DOHH2 (cell line): ENCODE data around the gene WLS.

ENCODE experiments used
- H3F3A ChIP-seq: fragments of 200-600 bp; sonication (generic), shearing (Covaris generic); 2 replicates; pipeline ENCODE4 v1.6.0; 2016; ENCODE audit warnings: antibody characterized with exemption, mild to moderate bottlenecking; ENCODE audit not compliant: control insufficient read depth, insufficient read depth
- H3K27ac ChIP-seq: fragments of 200-600 bp; sonication (generic); 2 replicates; pipeline ENCODE4 v1.5.1; 2014; ENCODE audit warnings: low read depth, mild to moderate bottlenecking, low read length, moderate library complexity
- H3K27me3 ChIP-seq: fragments of 200-600 bp; sonication (generic); 2 replicates; pipeline ENCODE4 v1.6.1; 2014; ENCODE audit warnings: mild to moderate bottlenecking, low read length, mixed read lengths; ENCODE audit not compliant: control insufficient read depth
- H3K36me3 ChIP-seq: fragments of 200-600 bp; sonication (generic); 2 replicates; pipeline ENCODE4 v1.6.1; 2014; ENCODE audit warnings: mild to moderate bottlenecking, low read length, moderate library complexity, mixed read lengths; ENCODE audit not compliant: control insufficient read depth
- H3K4me1 ChIP-seq: fragments of 200-600 bp; sonication (generic); 2 replicates; pipeline ENCODE4 v1.6.1; 2014; ENCODE audit warnings: mild to moderate bottlenecking, low read length, mixed read lengths; ENCODE audit not compliant: control insufficient read depth
- H3K4me2 ChIP-seq: fragments of 200-600 bp; sonication (generic); 2 replicates; pipeline ENCODE4 v1.6.0; 2014; ENCODE audit warnings: mild to moderate bottlenecking, low read length, moderate library complexity
- H3K4me3 ChIP-seq: fragments of 200-600 bp; sonication (generic); 2 replicates; pipeline ENCODE4 v1.5.1; 2014; ENCODE audit warnings: mild to moderate bottlenecking, low read length, mixed read lengths
- H3K79me2 ChIP-seq: fragments of 200-600 bp; sonication (generic); 2 replicates; pipeline ENCODE4 v1.6.1; 2014; ENCODE audit warnings: mild to moderate bottlenecking, low read length, mixed read lengths; ENCODE audit not compliant: control insufficient read depth
- H3K9me2 ChIP-seq: fragments of 200-600 bp; sonication (generic); replicated peaks from 2 replicates; pipeline ENCODE4 v1.6.1; 2014; ENCODE audit warnings: mild to moderate bottlenecking, low read length, mixed read lengths; ENCODE audit not compliant: control insufficient read depth
- H3K9me3 ChIP-seq: fragments of 200-600 bp; sonication (generic); 2 replicates; pipeline ENCODE4 v1.6.1; 2014; ENCODE audit warnings: antibody characterized with exemption, low read length, mixed read lengths; ENCODE audit not compliant: control insufficient read depth, insufficient read depth
- H4K20me1 ChIP-seq: fragments of 200-600 bp; sonication (generic); 2 replicates; pipeline ENCODE4 v1.6.0; 2014; ENCODE audit warnings: low read depth, mild to moderate bottlenecking, antibody characterized with exemption, low read length, moderate library complexity; ENCODE audit not compliant: control insufficient read depth, insufficient read depth
- EZH2phosphoT487 ChIP-seq: fragments of 200-600 bp; sonication (generic); IDR thresholded peaks from 2 replicates; pipeline ENCODE4 v1.6.1; 2017; ENCODE audit warnings: borderline replicate concordance, mild to moderate bottlenecking, antibody characterized with exemption, low read length, moderate library complexity, mixed read lengths
- TF ChIP-seq, protein P1 (sequence below): fragments of 200-600 bp; sonication (generic); IDR thresholded peaks from one replicate; pipeline ENCODE4 v1.5.1; 2014; ENCODE audit warnings: antibody characterized with exemption, mild to moderate bottlenecking, low read depth, low read length; ENCODE audit not compliant: poor library complexity, severe bottlenecking

Gene WLS

DNA sequence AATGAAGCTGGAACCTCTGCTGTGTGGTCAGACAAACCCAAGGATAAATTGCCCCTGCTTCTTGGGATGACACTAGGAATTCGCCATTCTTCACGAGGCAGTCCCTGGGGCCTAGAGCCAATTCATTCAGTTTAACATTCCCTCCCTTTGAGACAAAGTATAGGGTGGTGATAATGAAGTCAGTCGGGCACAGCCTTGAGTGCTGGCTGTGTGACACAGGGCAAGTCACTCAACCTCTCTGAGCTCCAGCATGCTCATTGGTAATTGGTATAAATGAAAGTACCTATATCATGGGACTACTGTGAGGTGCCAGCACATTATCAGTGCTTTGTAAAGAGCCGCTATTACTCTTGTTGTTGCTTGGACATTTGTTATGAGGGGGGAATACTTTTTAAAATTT lies 117.0 kb downstream of the WLS start:
- no peaks in the 10 kb centered on the region for H3K4me1 ChIP-seq
- no peaks in the 10 kb centered on the region for H3K36me3 ChIP-seq
- no peaks in the 10 kb centered on the region for H3K9me2 ChIP-seq
- no peaks in the 10 kb centered on the region for H3K9me3 ChIP-seq
- no peaks in the 10 kb centered on the region for H4K20me1 ChIP-seq
- no peak for TF ChIP-seq EZH2phosphoT487
- TF ChIP-seq, protein P1, sequence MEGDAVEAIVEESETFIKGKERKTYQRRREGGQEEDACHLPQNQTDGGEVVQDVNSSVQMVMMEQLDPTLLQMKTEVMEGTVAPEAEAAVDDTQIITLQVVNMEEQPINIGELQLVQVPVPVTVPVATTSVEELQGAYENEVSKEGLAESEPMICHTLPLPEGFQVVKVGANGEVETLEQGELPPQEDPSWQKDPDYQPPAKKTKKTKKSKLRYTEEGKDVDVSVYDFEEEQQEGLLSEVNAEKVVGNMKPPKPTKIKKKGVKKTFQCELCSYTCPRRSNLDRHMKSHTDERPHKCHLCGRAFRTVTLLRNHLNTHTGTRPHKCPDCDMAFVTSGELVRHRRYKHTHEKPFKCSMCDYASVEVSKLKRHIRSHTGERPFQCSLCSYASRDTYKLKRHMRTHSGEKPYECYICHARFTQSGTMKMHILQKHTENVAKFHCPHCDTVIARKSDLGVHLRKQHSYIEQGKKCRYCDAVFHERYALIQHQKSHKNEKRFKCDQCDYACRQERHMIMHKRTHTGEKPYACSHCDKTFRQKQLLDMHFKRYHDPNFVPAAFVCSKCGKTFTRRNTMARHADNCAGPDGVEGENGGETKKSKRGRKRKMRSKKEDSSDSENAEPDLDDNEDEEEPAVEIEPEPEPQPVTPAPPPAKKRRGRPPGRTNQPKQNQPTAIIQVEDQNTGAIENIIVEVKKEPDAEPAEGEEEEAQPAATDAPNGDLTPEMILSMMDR: no peak
- no peaks in the 10 kb centered on the region for H3K27me3 ChIP-seq
- H3K27ac ChIP-seq: no peak overlapping the region
- H3K4me2 ChIP-seq: no peak overlapping the region
- H3K79me2 ChIP-seq: no peaks in the 10 kb centered on the region
- H3F3A ChIP-seq: no peaks in the 10 kb centered on the region
- no peak overlapping the region for H3K4me3 ChIP-seq

- Histone ChIP-seq H4K20me1 (no peaks in the 10 kb centered on the region), H3K27ac (no peak overlapping the region), H3K9me3 (no peaks in the 10 kb centered on the region), H3K4me1 (no peaks in the 10 kb centered on the region), H3K4me3 (no peak overlapping the region), H3F3A (no peaks in the 10 kb centered on the region), H3K27me3 (no peaks in the 10 kb centered on the region), H3K79me2 (no peaks in the 10 kb centered on the region), H3K36me3 (no peaks in the 10 kb centered on the region), H3K4me2 (no peak overlapping the region), H3K9me2 (no peaks in the 10 kb centered on the region)
- TF ChIP-seq EZH2phosphoT487: no peak
- TF ChIP-seq, protein P1: no peak
Measured at GRCh38 chr1:68113966-68114365, 118.4 kb downstream of the WLS start.

DNA sequence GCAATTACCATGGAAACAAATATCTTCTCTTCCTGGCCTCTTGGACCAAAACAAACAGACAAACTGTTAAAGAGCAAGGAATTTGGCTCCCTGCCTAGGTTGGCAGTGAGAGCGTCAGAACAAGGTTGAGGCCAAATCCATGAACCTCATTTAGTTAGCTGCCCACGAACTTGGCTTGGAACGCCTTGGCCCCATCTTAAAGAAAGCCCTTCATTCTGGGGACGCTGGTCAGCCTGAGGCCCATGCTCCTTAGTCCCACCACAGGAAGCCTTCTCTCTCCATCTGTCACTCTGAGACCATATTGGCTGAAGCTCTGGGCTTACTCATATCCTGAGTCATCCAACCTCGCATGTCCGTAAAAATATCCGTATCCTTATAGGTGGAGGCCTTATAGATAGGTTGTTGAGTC lies 119.5 kb downstream of the WLS start:
- no peaks in the 10 kb centered on the region for H3F3A ChIP-seq
- H3K9me3 ChIP-seq: no peaks in the 10 kb centered on the region
- no peaks in the 10 kb centered on the region for H3K36me3 ChIP-seq
- no peaks in the 10 kb centered on the region for H3K4me1 ChIP-seq
- H3K79me2 ChIP-seq: no peaks in the 10 kb centered on the region
- H3K4me3 ChIP-seq: no peak overlapping the region
- H4K20me1 ChIP-seq: no peaks in the 10 kb centered on the region
- H3K27ac ChIP-seq: no peak overlapping the region
- no peaks in the 10 kb centered on the region for H3K9me2 ChIP-seq
- no peak overlapping the region for H3K4me2 ChIP-seq
- TF ChIP-seq, protein P1: no peak
- TF ChIP-seq EZH2phosphoT487: no peak
- no peaks in the 10 kb centered on the region for H3K27me3 ChIP-seq
